A673 (cell line): Measurements from ENCODE around the gene TGFB1I1. TPM values are rescaled to one million over a fixed set of nuclear protein-coding genes. Genes with fewer than 3 reads are reported as not detected.

Source experiments
- BruUV-seq: library from RNA; stranded (reverse); fragments of 400-500 nt; replicated peaks from 2 replicates; lab custom pipeline; 2021; lab: Mats Ljungman, UMichigan
- CTCF ChIA-PET: fragments of 300-600 bp; sonication (Branson Sonifier 250); formaldehyde crosslinking; loops from one replicate; lab custom pipeline; 2022; ENCODE audit warnings: antibody characterized with exemption; lab: Charles Lee
- POLR2A ChIA-PET: fragments of 300-600 bp; sonication (Branson Sonifier 250); formaldehyde crosslinking; loops from one replicate; lab custom pipeline; 2022; ENCODE audit warnings: antibody characterized with exemption; ENCODE audit not compliant: low non-redundant PET; lab: Charles Lee
- DNase-seq: peaks from one replicate; pipeline ENCODE4 v3.0.0-alpha.2; 2015; ENCODE audit warnings: low spot score
- H3K27ac ChIP-seq: fragments of 200-600 bp; sonication (generic); 2 replicates; pipeline ENCODE4 v1.5.1; 2016; ENCODE audit warnings: mixed run types, low read depth, mild to moderate bottlenecking, mixed read lengths, antibody characterized with exemption, low read length; ENCODE audit not compliant: poor library complexity, severe bottlenecking
- H3K27me3 ChIP-seq: fragments of 200-600 bp; sonication (generic); replicated peaks from 2 replicates; pipeline ENCODE4 v1.6.1; 2017; ENCODE audit warnings: mixed run types, low read depth, mild to moderate bottlenecking, mixed read lengths, antibody characterized with exemption, low read length; ENCODE audit not compliant: insufficient read depth, poor library complexity
- H3K36me3 ChIP-seq: fragments of 200-600 bp; sonication (generic); 2 replicates; pipeline ENCODE4 v1.6.1; 2016; ENCODE audit warnings: mixed run types, mild to moderate bottlenecking, mixed read lengths, antibody characterized with exemption, low read length; ENCODE audit not compliant: insufficient read depth, poor library complexity, severe bottlenecking
- H3K4me1 ChIP-seq: fragments of 200-600 bp; sonication (generic); 2 replicates; pipeline ENCODE4 v1.6.1; 2017; ENCODE audit warnings: mixed run types, mild to moderate bottlenecking, mixed read lengths, antibody characterized with exemption, low read length; ENCODE audit not compliant: insufficient read depth, poor library complexity, severe bottlenecking
- H3K4me3 ChIP-seq: fragments of 200-600 bp; sonication (generic); 2 replicates; pipeline ENCODE4 v1.5.1; 2016; ENCODE audit warnings: low read depth, mixed run types, mild to moderate bottlenecking, mixed read lengths, low read length; ENCODE audit not compliant: poor library complexity, severe bottlenecking
- H3K9me3 ChIP-seq: fragments of 200-600 bp; sonication (generic); 2 replicates; pipeline ENCODE4 v1.6.1; 2016; ENCODE audit warnings: mixed run types, low read depth, mild to moderate bottlenecking, mixed read lengths, antibody characterized with exemption, low read length; ENCODE audit not compliant: poor library complexity, severe bottlenecking
- CTCF ChIP-seq: fragments of 300-800, 200-600 bp; sonication (generic); conservative IDR thresholded peaks from 2 replicates; pipeline ENCODE4 v1.5.1; 2017; ENCODE audit warnings: low read depth, mild to moderate bottlenecking, antibody characterized with exemption, low read length, moderate library complexity, mixed read lengths
- EZH2 ChIP-seq: fragments of 200-600 bp; sonication (generic); IDR thresholded peaks from 2 replicates; pipeline ENCODE4 v1.6.1; 2017; ENCODE audit warnings: borderline replicate concordance, low read depth, mild to moderate bottlenecking, mixed read lengths, antibody characterized with exemption, low read length; ENCODE audit not compliant: poor library complexity, severe bottlenecking
- intact Hi-C: fragments of 100-400 bp; cut with micrococcal nuclease; formaldehyde crosslinking; loops from one replicate; pipeline ENCODE4 v1.10.0; 2022; ENCODE audit not compliant: unreplicated experiment
- total RNA-seq: library from RNA; stranded (reverse); gene quantifications from 2 replicates; pipeline ENCODE4 v1.2.3, GENCODE V29; 2021

TGFB1I1 gene
- total RNA-seq, 1 experiment from 2014 or later: 3.3 TPM

- intact Hi-C loops: no loop called here
- DNase-seq: no peak
- TF ChIP-seq CTCF (no peak), EZH2 (no peak)
- CTCF ChIA-PET: no interaction called here
- no peaks in the 10 kb centered on the region for H3K9me3 ChIP-seq
- no peaks in the 10 kb centered on the region for H3K27me3 ChIP-seq
- no peak overlapping the region for H3K27ac ChIP-seq
- POLR2A ChIA-PET: no interaction called here
- no peak overlapping the region for H3K4me3 ChIP-seq
- no TSS peak for BruUV-seq
- peaks cover 1% of the 10 kb centered on the region for H3K4me1 ChIP-seq
- H3K36me3 ChIP-seq: peaks cover 10% of the 10 kb centered on the region
Measured at GRCh38 chr16:31493506-31494125, 21.7 kb downstream of the TGFB1I1 start.

- no peak for DNase-seq
- no peaks in the 10 kb centered on the region for H3K27me3 ChIP-seq
- intact Hi-C loops: no loop called here
- no peak overlapping the region for H3K4me3 ChIP-seq
- POLR2A ChIA-PET: no interaction called here
- H3K36me3 ChIP-seq: peaks cover 21% of the 10 kb centered on the region
- H3K27ac ChIP-seq: no peak overlapping the region
- H3K9me3 ChIP-seq: no peaks in the 10 kb centered on the region
- TF ChIP-seq EZH2 (no peak), CTCF (no peak)
- CTCF ChIA-PET: no interaction called here
- H3K4me1 ChIP-seq: no peaks in the 10 kb centered on the region
- BruUV-seq: no TSS peak
Measured at GRCh38 chr16:31496670-31497069, 24.7 kb downstream of the TGFB1I1 start.

- ChIA-PET CTCF (no interaction called here), POLR2A (no interaction called here)
- Histone ChIP-seq H3K9me3 (no peaks in the 10 kb centered on the region), H3K4me3 (no peak overlapping the region), H3K36me3 (peaks cover 12% of the 10 kb centered on the region), H3K4me1 (no peaks in the 10 kb centered on the region), H3K27ac (no peak overlapping the region), H3K27me3 (no peaks in the 10 kb centered on the region)
- intact Hi-C loops: no loop called here
- no peak for DNase-seq
- no TSS peak for BruUV-seq
- TF ChIP-seq CTCF: no peak
- no peak for TF ChIP-seq EZH2
Measured at GRCh38 chr16:31498493-31498892, 26.5 kb downstream of the TGFB1I1 start.
